Body of pancreas (tissue), 4 donors: ENCODE results near the gene UGT1A3. TPM values are rescaled to one million over a fixed set of nuclear protein-coding genes. Genes with fewer than 3 reads are reported as not detected.

Experiments used
- ATAC-seq: fragments of 150-250 bp; one replicate; pipeline ENCODE4 v1.9.1; 2016
- DNase-seq, 4 donors: peaks; one replicate each; pipeline ENCODE4 v3.0.0-alpha.2; 2019
- H3K27ac ChIP-seq, 4 donors: fragments of 200-600 bp; sonication (generic); 1 replicate in 3 of 4; 2 replicates in 1 of 4; pipeline versions ENCODE4 v1.5.1 to v1.6.1; 2016 to 2019; ENCODE audit warnings: mild to moderate bottlenecking in 1 of 4, mixed read lengths in 1 of 4, moderate library complexity in 1 of 4
- H3K27me3 ChIP-seq, 2 donors: fragments of 200-600 bp; sonication (generic); one replicate each; pipeline ENCODE4 v1.6.0; 2016; ENCODE audit warnings: mild to moderate bottlenecking in 1 of 2
- H3K36me3 ChIP-seq, 2 donors: fragments of 200-600 bp; sonication (generic); replicated peaks in 1 of 2; 2 replicates each; pipeline ENCODE4 v1.5.1; 2016; ENCODE audit warnings: low read depth in 2 of 2; ENCODE audit not compliant: insufficient read depth in 1 of 2
- H3K4me1 ChIP-seq: fragments of 200-600 bp; sonication (generic); one replicate; pipeline ENCODE4 v1.6.0; 2016
- H3K4me3 ChIP-seq, 2 donors: fragments of 200-600 bp; sonication (generic); 1 replicate in 1 of 2; 2 replicates in 1 of 2; pipeline ENCODE4 v1.5.1; 2016 to 2019
- H3K9me3 ChIP-seq, 3 donors: fragments of 200-600 bp; sonication (generic); 1 replicate in 2 of 3; 2 replicates in 1 of 3; pipeline ENCODE4 v1.5.1; 2016
- POLR2A ChIP-seq, 3 donors: fragments of 450-650 bp; IDR thresholded peaks; one replicate each; pipeline ENCODE4 v1.6.1; 2016; ENCODE audit warnings: antibody characterized with exemption in 3 of 3, mild to moderate bottlenecking in 2 of 3
- WGBS, 2 donors: methylation state at CpG; one replicate each; pipeline ENCODE4 v1.1.5; 2017; 5-methylcytosine and 5-hydroxymethylcytosine counted together
- intact Hi-C: fragments of 100-400 bp; cut with DNase I; formaldehyde crosslinking; loops from one replicate; pipeline ENCODE4 v1.15.1; 2023
- total RNA-seq, 2 donors: library from RNA; depleted of rRNA; stranded (reverse); fragments of >200 nt; gene quantifications; one replicate each; pipeline ENCODE4 v1.1.0, GENCODE V29; 2016
- TF ChIP-seq, protein P1 (sequence below), 7 experiments: fragments of 450-650 bp in 4 of 7; fragments of 200-600 bp in 3 of 7; sonication (generic) in 3 of 7; IDR thresholded peaks; one replicate each; pipeline ENCODE4 v1.5.1; 2016 to 2019; ENCODE audit warnings: antibody characterized with exemption in 7 of 7

The UGT1A3 gene
- total RNA-seq, 2 donors from 2014 or later = not detected

GRCh38 chr2:233801357-233802131 is 72.7 kb downstream of the UGT1A3 start:
- intact Hi-C loops = no loop called here
- Histone ChIP-seq H3K9me3 (no peaks in the 10 kb centered on the region), H3K4me3 (no peak overlapping the region), H3K27ac (no peak overlapping the region), H3K4me1 (no peaks in the 10 kb centered on the region), H3K27me3 (no peaks in the 10 kb centered on the region), H3K36me3 (no peaks in the 10 kb centered on the region)
- DNase-seq = no peak
- no peak for TF ChIP-seq POLR2A (IDR thresholded peaks at IDR 0.05)
- TF ChIP-seq, protein P1, sequence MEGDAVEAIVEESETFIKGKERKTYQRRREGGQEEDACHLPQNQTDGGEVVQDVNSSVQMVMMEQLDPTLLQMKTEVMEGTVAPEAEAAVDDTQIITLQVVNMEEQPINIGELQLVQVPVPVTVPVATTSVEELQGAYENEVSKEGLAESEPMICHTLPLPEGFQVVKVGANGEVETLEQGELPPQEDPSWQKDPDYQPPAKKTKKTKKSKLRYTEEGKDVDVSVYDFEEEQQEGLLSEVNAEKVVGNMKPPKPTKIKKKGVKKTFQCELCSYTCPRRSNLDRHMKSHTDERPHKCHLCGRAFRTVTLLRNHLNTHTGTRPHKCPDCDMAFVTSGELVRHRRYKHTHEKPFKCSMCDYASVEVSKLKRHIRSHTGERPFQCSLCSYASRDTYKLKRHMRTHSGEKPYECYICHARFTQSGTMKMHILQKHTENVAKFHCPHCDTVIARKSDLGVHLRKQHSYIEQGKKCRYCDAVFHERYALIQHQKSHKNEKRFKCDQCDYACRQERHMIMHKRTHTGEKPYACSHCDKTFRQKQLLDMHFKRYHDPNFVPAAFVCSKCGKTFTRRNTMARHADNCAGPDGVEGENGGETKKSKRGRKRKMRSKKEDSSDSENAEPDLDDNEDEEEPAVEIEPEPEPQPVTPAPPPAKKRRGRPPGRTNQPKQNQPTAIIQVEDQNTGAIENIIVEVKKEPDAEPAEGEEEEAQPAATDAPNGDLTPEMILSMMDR (IDR thresholded peaks at IDR 0.05) = no peak
- WGBS, 2 donors = 55 to 68% methylated on average over 8 to 9 of the region's 9 CpGs
- ATAC-seq = no peak

DNA sequence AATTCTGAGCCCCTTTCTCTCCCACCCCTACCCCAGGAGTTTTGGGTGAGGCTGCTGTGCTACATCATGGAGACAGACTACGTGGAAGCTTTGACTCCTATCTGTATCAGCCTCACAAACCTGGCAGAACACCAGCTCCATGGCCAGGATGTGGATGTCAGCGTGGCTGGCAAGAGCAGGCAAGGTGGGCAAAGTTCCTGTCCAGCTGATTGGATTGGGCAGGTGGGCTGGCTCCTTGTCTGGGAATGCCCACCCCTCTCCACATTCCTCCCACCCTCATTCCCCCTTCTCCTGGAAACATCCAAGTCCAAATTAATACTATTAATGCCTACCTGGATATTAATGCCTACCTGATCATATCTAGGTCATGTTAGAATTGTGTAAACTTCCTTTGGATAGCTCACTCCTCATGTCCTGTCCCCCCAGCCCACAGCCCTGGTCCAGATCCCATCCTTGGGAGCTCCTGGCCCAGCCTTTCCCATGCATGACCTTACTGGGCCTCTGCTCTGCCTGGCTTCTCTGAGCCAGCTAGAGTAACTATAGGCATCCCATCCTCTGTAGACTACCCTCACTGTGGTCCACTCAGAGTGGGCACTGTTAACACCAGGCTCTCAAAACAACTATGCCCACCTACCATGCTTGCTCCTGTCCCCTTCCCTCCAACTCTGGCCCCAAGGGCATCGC is 73.4 kb downstream of the UGT1A3 start:
- WGBS, 2 donors = 33 to 52% methylated on average over 1 to 3 of the region's 3 CpGs
- Histone ChIP-seq H3K27ac (no peak overlapping the region), H3K36me3 (no peaks in the 10 kb centered on the region), H3K27me3 (no peaks in the 10 kb centered on the region), H3K9me3 (no peaks in the 10 kb centered on the region), H3K4me1 (no peaks in the 10 kb centered on the region), H3K4me3 (no peak overlapping the region)
- intact Hi-C loops = no loop called here
- DNase-seq (no peak), ATAC-seq (no peak)
- TF ChIP-seq, protein P1 (IDR thresholded peaks at IDR 0.05) = no peak
- no peak for TF ChIP-seq POLR2A (IDR thresholded peaks at IDR 0.05)

- TF ChIP-seq POLR2A (IDR thresholded peaks at IDR 0.05) = no peak
- TF ChIP-seq, protein P1 (IDR thresholded peaks at IDR 0.05) = no peak
- Histone ChIP-seq H3K4me1 (no peaks in the 10 kb centered on the region), H3K27ac (no peak overlapping the region), H3K9me3 (no peaks in the 10 kb centered on the region), H3K27me3 (no peaks in the 10 kb centered on the region), H3K36me3 (no peaks in the 10 kb centered on the region), H3K4me3 (no peak overlapping the region)
- intact Hi-C loops = no loop called here
- ATAC-seq = no peak
- WGBS, 2 donors = 44 to 67% methylated on average over 1 to 2 of the region's 2 CpGs
- DNase-seq = no peak
Measured at GRCh38 chr2:233803292-233803911, 74.6 kb downstream of the UGT1A3 start.

- no peak for DNase-seq
- Histone ChIP-seq H3K36me3 (no peaks in the 10 kb centered on the region), H3K27me3 (no peaks in the 10 kb centered on the region), H3K27ac (no peak overlapping the region), H3K4me3 (no peak overlapping the region), H3K9me3 (no peaks in the 10 kb centered on the region), H3K4me1 (no peaks in the 10 kb centered on the region)
- intact Hi-C loops = no loop called here
- ATAC-seq = no peak
- WGBS, 2 donors = 35 to 56% methylated on average over 5 to 8 of the region's 8 CpGs
- TF ChIP-seq, protein P1 (IDR thresholded peaks at IDR 0.05) = no peak
Measured at GRCh38 chr2:233803994-233804393, 75.2 kb downstream of the UGT1A3 start.
